DOHH2 (cell line): Measurements from ENCODE around the gene ARID5B.

Source experiments
- CTCF ChIP-seq: fragments of 200-600 bp; sonication (generic); IDR thresholded peaks from one replicate; pipeline ENCODE4 v1.5.1; 2014; ENCODE audit warnings: antibody characterized with exemption, mild to moderate bottlenecking, low read depth, low read length; ENCODE audit not compliant: poor library complexity, severe bottlenecking
- EZH2phosphoT487 ChIP-seq: fragments of 200-600 bp; sonication (generic); IDR thresholded peaks from 2 replicates; pipeline ENCODE4 v1.6.1; 2017; ENCODE audit warnings: borderline replicate concordance, mild to moderate bottlenecking, antibody characterized with exemption, low read length, moderate library complexity, mixed read lengths

GRCh38 chr10:62019685-62020359 is 118.3 kb downstream of the ARID5B start:
- no peak for TF ChIP-seq CTCF
- no peak for TF ChIP-seq EZH2phosphoT487
